GM19099 (cell line): ENCODE measurements around the gene FAM120A.

ENCODE experiments used
- POLR2A ChIP-seq: IDR thresholded peaks from 3 replicates; pipeline ENCODE4 v1.6.1; 2011; ENCODE audit warnings: low read depth; ENCODE audit not compliant: insufficient read length; ENCODE audit errors: extremely low read depth

Gene FAM120A

DNA sequence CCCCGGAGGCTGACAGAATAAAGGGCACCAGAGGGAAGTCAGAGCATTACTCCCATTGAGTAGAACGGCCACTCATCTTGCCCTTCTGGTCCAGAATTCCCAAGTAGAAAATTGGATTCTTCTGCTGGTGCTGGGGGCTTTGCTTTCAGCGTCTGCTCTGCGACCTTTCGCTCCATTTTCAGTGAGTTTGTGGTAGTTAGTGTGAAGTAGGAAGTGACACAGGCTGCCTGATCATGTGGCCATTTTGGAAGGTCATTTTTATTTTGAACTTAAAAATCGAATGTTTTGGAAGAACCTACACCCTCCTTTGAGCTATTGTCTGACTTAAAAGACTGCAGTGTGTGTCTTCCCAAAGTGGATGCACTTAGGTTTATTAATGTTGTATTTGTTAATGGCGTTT lies 58.6 kb downstream of the FAM120A start:
- TF ChIP-seq POLR2A = no peak

DNA sequence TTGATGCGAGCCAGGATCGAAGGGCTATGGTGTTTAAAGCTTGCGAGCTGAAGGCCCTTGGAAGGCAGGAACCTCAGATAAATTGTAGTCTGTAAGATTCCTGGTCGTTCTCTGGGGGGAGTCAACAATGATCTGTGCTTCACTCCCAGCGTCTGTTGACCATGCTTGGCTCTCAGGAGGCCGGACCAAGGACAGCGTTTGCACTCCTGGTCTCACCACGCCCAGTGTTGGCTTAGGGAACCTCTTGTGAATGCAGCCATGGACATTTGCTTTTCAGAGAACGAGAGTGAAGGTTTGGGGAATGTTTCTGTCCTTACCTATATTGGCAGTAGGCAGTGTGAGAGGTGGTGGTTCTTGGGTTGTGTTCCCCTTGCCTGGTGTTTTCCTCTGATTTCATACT lies 62.1 kb downstream of the FAM120A start:
- no peak for TF ChIP-seq POLR2A

DNA sequence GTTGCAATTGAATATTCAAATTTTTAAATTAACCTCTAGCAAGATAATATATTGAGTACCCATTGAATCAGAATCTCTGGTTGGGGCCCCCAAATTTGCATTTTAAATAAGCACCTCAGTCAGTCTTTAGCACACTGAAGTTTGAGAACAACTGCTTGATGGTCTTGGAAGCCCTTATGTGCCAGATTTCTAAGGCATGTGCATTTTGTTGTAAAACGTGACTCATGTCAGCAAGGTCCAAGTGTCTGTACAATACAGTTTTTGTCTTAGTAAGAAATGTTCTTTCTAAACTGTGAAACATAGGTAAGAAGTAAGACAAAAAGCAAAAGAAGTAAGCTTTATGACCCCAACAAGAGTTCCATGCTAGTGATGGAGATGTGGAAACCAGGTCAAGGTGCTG lies 65.8 kb downstream of the FAM120A start:
- TF ChIP-seq POLR2A = no peak

DNA sequence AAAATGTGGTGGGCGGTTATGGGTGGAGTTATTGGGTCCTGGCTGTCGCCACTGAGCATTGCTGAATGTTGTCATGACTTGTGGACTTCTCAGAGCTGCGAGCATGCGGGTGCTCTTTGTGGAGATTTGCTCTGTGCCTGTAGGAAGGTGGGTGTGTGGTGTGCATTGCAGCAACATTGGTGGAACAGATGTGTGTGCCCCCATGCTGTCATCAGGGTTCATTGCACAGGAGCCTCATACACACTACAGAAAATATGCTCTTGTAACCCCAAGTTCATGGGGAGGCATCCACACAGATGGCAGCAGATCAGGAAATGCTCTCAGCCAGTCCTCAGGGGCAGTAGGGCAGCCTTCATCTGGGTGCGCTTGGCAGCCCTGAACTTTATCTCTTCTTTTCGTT lies 69.0 kb downstream of the FAM120A start:
- TF ChIP-seq POLR2A = no peak

DNA sequence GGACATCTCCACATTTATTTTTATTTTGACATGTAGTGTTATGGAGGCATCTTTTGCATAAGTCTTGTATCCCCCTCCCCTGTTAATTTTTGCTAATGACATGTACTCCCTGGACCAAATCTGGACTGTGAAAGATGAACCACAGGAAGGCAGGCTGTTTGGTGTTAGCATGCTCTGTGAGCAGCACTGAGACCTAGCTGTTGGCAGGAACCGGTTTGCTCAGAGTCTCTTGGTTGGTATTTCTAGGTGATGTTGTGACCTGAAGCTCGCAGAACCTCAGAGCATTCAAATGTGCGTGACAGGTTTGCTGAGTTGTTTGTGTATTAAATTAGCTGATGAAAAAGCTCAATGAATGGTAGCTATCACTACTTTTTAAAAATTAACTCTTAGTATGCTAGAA lies 71.3 kb downstream of the FAM120A start:
- TF ChIP-seq POLR2A = no peak

DNA sequence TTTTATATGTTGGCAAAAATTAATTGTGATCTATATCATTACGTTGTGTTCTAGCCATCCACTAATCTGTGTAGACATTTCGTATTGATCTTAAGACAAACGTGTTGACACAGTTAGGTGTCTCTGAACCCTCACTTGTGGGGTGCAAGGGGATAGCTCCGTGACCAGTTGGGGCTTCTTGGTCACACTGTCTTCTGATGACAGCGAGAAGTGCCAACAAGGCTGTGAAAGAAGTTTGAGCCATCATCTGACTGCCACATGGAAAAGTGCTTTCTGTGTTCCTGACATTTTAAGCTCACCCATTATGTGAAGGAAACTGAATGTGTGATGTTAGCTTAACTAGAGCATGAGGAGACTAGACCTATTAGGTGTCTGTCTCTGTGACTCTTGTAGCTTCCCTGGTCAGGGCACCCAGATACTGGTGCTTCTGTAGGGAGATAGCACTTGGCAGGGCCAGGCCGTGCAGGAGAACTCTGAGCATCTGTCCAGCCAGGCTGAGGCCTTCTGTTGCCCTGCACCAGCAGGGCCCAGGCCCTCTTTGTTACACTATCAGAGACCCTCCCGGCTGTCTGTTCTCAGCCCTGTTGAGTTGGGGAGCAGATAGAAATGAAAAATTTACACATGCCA lies 72.1 kb downstream of the FAM120A start:
- no peak for TF ChIP-seq POLR2A

DNA sequence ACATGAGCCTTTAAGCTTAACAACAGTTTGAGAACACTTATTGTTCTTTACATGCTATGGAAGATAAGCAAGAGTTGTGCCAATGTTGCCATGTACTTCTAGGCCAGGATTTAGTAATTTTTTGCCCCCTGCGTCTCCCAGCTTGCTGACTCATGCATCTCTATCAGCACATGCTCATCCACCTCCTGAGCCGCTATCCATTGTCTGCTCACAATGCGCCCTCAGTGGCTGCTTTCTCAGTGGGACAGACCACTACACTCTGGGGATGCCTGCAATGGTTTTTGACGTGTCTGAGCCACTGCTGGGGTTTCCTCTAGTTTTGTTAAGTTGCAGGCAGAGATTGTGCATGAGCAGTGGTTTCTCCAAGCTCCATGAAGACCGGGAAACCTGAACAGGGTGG lies 74.0 kb downstream of the FAM120A start:
- no peak for TF ChIP-seq POLR2A

DNA sequence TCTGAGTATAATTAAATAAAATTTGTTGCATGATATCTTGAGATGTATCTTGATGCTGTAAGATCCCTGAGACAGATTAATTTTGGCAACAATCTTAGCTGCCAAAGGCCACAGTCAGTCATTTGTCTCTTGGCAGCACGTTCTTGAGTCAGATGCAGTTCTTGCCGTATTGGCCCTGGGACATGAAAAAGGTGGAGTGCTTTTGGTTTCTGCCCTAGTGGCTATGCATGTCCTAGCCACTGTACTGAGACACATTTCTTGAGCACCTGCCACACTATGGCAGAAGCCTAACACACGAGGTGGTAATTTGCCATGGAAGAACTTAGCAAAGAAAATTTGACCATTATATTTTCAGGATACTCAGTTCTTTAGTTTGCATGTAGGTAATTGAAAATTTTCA lies 79.9 kb downstream of the FAM120A start:
- TF ChIP-seq POLR2A = no peak

DNA sequence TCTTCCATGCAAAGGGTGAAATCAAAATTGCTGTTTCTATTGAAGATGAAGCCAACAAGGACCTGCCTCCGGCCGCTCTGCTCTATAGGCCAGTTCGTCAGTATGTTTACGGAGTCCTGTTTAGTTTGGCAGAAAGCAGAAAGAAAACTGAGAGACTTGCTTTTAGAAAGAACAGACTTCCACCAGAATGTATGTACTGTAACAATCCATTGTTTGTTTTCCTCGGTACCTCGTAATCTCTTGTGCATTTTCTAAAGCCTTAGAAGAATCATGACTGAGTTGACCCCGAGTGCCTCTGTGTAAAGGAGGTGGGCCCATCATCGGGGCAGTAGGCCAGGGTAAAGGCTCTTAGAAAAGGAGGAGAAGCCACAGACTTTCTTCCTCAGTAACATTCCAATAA lies 80.7 kb downstream of the FAM120A start:
- TF ChIP-seq POLR2A = no peak

DNA sequence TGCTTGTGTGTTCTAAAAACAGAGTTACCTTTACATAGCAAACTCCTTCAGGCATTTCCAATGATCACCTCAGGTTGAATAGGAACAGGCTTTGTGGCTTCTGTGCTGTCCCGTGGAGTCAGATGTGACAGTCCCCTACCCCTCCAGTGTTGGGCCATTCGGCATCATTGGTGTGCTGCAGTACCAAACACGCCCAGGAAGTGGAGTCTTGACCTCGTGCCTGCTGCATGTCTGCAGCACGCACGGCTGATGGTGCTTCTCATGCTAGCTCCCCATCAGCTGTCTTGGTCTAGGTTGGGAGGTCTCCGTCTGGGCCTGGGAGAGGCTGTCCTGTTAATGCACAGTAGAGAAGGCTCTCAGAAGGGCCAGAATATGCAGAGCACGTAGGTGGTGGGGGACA lies 82.4 kb downstream of the FAM120A start:
- TF ChIP-seq POLR2A = no peak

DNA sequence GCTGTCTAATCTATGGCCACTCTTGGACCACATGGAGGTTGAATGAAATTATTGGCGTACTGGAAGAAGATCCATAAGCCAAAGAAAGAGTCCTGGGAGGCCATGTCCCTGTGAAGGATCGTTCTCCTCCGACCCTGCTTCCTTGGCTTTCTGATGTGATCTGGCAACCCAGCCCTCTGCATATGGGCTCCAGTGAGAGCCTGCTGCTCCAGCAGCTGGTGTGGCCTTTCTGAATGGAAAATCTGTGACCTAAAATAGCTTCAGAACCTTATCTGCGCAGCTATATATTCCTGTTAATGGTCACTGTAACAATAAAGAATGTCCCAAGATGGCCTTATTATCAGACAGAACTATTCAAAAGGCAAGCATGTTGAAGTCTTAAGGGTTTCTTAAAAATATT lies 84.7 kb downstream of the FAM120A start:
- no peak for TF ChIP-seq POLR2A

DNA sequence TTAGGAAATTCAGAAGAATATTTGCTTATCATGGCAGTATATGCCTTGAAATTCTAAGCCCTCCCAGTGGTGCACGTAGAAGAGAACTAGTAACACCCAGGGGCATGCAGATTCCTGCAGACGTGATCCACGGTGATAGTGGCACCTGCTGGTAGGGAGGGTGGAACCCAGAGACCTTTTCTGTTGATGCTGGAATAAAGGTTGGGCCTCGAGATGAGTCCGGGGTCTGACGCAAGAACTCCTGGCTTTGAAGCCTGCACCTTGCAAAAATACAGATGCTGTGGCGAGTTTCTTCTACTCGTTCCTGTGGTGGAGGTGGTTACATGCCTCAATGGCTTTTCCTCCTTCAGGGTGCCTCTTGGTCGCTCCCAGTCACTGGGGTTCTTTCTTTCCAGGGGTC lies 85.4 kb downstream of the FAM120A start:
- TF ChIP-seq POLR2A = no peak

DNA sequence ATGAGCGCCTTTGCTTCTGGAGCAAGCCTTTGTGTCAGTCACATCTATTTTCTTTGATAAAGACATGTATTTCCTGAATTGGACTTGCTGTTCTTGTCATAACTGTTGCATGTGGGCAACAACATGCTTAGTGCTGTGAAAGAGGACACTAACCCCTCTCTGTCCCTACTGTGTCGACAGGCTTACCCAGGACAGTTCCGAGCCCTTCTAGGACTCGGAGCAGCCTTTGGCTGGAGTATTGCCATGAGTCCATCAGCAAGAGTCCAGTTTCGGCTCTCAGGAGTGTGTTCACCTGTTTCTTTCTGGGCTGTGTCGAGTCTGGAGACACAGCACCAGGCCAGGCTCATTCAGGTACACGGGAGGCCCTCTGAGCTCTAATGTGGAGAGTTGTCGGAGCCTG lies 88.8 kb downstream of the FAM120A start:
- no peak for TF ChIP-seq POLR2A

DNA sequence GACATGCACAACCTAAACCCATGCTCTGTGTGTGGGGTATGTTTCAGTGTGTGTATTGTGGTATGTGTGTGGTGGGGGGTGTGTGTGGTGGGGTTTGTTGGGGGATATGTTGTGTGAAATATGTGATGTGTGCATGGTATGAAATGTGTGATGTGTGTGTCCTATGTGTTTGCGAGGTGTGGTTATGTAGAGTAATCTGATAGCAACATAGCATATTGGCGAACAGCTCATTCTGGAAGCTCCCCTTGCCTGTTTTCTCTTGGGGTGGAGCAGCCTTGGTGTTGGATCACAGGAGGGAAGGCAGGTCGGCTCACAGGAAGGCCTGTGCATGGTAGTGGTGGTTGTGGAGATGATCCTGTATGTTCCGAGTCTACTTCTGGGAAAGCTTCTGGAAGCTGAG lies 89.5 kb downstream of the FAM120A start:
- no peak for TF ChIP-seq POLR2A

DNA sequence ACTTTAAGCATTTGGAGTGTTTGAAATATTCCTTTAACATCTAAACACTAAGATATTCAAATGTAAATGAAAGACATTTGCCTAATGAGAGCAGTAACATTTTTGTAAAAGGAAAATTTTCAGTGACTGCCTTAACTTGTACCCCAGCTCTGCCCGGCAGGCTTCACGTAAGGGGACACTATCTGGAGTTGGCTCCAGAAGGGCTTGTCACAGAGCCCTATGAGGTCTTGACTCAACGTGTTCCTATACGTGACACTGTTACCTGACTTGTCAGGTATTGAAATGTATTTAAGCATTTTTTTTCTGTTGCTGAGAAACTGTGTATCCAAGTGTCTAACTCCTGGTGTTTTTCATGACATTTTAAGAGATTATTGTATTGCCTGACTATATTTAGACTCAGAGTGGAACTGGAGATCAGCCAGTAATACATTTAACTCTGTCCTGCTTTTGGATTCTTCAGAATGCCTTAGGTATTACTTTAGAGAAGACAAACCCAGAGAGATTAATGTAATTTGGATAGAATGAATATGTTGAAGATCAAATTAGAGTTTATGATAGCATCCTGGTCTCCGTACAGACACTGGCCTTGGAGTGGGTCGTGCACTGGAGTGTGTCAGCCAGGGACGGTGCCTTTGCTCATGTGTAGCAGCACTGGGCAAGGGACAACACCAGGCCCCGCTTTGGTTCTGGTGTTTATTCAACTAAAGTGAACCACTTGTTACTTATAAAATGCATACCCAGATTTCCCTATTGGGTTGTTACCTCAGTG lies 90.3 kb downstream of the FAM120A start:
- no peak for TF ChIP-seq POLR2A

DNA sequence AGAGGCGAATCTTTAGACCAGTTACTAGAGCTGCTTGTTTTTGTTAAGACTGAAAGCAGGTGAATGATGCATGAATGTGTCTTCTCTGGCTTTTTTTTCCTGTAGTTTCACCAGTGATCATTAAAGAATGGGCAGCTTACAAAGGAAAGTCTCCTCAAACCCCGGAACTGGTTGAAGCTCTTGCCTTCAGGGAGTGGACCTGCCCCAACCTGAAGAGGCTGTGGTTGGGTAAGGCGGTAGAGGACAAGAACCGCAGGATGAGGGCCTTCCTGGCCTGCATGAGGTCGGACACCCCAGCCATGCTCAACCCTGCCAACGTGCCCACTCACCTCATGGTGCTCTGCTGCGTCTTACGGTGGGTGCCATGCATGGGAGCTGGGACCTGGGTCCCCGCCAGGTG lies 91.6 kb downstream of the FAM120A start:
- TF ChIP-seq POLR2A = no peak

DNA sequence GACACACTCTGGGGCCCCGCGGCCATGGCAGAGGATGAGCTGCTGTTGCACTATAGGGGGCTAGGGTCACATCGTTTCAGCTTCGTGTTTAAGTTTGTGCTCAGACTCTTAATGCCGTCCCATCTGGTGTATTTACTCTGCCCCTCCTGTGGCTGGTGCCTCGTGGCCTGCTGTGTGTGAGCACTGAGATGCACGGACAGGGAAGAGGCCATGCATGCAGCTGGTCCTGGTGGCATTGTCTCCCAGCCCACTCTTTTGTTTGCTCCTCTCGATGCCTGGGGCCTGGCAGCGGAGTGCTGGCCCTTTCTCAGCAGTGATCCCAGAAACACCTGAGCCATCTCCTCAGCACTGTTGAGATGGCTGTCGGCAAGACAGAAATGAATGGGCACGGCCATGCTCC lies 94.9 kb downstream of the FAM120A start:
- no peak for TF ChIP-seq POLR2A
